ENCODE measurements around the gene MEOX1.
A peak's percentile ranks its signal among the peaks of the same experiment; 100 is the strongest.

MEOX1 gene

GRCh38 chr17:43679401-43679800 is 17.7 kb upstream of the MEOX1 start:
- no peak for DNase-seq

GRCh38 chr17:43676471-43676870 is 14.7 kb upstream of the MEOX1 start:
- no peak for DNase-seq

GRCh38 chr17:43674394-43674793 is 12.7 kb upstream of the MEOX1 start:
- no peak for DNase-seq

DNA sequence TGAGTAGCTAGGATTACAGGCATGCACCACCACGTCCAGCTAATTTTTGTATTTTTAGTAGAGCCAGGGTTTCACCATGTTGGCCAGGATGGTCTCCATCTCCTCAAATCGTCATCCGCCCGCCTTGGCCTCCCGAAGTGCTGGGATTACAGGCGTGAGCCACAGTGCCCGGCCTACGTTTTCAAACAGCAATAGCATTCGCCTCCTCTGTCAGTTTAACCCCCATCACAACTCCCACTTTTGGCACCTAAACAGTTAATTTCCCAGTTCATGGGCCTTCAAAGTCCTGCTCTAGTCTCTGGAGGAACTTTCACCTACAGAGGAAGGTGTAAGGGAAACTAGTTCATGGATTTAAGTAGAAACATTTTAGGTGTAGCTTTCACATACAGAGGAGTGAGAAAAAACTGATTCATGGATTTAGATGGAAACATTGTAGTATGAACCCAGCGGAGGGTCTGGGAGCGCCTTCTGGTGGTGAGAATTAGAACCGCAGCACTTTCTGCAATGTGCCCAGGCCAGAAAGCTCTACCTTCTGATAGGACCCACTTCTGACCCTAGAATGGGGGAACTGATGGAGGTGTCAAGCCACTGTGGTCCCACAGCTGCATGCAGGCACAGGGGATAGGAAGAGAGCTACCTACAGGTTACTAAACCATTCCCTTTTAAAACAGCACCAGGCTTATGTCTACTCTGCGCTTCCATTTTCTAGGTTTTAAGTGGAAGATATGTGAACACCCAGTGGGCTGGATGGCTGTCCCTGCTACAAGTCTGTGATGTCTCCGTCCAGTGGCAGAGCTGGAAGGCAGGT is 12.0 kb upstream of the MEOX1 start:
- peak; percentile 76 for DNase-seq

GRCh38 chr17:43671755-43672519 is 10.2 kb upstream of the MEOX1 start:
- DNase-seq, result no peak

DNA sequence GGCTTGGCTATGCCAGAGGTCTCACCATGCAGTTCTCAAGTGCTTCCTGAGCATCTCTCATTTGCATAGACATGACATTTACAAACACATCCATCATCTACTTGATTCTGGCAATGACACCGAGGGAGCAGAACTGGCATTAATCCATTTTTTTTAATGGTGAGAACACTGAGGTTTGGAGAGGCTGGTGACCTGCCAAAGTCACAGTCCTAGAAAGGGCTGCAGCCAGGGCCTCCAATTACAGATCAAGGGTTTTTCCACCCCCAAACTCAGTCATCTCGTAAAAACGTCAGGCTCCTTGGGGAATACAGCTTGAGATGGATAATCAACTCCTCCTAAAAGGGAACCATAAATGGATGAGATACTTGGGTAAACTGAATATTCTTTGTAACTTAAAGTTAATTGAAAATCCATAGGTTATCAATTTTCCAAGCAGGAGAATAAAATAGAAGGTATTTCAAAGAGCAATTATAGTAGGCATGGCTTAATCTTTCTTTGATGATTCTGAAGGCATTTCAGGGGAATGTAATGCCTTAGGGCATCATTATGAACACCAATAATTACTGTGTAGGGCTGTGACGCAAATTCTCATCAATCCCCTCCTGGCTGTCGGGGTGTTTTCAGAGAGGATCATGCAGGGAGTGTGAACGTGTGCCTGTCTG is 9.4 kb upstream of the MEOX1 start:
- DNase-seq, result no peak

- DNase-seq, result no peak
These were observed 8.9 kb upstream of the MEOX1 start for GRCh38 chr17:43670645-43671030.

GRCh38 chr17:43669971-43670644 is 8.4 kb upstream of the MEOX1 start:
- DNase-seq, result no peak

DNA sequence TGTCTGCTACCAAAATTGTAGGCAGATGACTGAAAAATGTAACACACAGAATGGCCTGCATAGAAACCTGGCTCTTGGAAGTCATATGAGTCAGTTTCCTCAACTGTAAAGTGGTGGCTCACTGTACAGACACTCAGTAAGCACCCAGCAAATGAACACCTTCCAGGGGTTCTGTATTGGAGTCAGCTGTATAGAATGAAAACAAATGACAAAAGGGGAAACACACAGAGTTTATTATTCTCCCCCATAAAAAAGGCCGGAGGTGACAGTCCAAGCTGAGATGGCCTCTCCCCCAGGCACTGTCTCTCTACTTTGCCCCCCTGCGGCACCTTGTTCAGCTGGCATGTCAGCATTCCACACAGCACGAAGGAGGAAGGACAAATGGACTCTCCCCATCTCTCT is 6.2 kb upstream of the MEOX1 start:
- DNase-seq, result no peak

GRCh38 chr17:43667506-43667905 is 5.8 kb upstream of the MEOX1 start:
- DNase-seq, result no peak

GRCh38 chr17:43665937-43666236 is 4.2 kb upstream of the MEOX1 start:
- no peak for DNase-seq

DNA sequence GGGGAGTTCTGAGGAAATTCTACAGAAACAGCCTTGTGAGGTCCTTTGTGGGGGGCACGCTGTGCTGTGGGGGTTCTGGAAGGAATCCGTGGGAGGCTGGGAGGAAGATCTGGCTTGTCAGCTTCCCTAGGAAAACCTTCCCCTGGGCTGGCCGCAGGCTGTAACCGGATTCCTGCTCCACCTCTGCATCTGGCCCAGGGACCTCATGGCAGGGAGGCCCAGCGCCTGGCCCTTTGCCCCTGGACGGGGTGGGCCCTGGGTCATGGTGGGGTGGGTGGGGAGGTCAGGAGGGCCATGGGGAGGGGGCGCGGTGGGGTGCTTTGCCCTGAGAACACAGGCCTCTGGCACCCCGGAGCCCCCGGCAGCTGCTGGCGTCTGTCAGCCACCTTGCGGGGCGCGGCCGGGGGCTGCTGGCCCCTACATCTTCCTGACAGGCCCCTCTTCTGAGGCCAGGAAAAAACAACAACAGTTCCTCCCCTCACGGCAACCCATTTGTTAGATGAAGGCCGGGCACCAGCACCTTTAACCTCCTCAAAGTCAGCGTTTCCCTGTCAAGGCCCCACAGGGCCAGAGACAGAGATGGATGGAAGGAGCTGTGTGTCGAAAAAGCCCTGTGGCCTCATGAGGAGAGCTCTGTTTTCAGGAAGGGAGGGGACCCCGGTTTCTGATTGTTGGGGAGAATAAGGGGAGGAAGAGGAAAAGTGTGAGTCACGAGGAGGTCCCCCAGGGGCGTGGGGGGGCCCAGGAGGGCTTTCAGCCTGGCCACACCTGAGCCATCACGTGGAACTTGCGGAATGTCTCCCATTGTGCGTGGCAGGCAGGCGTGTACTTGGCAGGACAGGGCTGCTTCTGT is 3.6 kb upstream of the MEOX1 start:
- no peak for DNase-seq

GRCh38 chr17:43664096-43664495 is 2.4 kb upstream of the MEOX1 start:
- DNase-seq, result no peak

DNA sequence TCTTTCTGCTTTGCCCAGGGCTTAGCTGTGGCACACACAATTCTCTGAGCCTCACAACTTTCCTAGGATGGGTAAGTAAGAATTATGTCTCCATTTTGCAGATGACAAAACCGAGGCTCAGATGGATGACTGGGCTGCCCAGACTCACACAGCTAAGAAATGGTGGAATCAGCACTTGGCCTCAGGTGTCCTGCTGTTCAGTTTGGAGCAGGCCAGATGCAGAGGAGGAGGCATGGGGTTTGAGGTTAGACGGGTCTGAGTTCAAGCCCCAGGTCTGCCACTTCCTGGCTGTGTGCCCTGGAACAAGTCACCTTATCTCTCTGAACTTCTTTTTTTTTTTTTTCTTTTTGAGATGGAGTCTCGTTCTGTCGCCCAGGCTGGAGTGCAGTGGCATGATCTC is 1.7 kb upstream of the MEOX1 start:
- DNase-seq, result peak; percentile 10

DNA sequence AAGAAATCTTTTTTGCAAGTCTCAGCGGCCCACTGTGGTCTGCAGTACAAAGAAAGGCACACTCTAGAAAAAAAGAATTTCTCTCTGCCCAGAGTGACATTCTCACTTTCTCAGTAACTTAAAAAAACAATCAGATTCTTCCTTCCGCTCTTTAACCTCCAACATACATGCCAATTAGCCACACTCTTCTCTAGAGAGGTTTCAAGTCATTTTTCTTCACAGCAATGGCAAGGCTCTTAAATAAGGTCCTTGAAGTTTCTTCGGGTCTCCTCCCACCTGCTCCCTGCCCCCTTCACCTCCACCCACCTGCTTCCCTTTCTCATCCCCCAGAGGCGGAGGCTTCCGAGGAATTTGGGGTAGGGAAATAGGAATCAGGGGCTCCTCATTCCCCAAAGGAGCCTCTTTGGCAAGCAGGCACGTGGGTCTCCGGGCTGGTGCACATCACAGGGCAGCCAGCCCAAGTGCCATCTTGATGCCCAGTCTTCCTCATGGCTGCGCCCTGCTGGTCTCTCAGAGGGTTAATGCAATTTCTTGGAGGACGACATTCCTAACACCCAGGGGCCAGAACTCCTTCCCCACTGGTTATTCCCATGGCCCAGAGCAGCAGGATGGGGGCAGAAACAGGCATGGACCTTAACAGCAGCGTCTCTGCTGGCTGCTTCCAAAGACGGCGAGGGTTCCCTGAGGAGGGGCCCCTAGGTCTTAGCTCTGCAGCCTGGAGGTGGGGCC is 855 bp upstream of the MEOX1 start:
- no peak for DNase-seq

DNA sequence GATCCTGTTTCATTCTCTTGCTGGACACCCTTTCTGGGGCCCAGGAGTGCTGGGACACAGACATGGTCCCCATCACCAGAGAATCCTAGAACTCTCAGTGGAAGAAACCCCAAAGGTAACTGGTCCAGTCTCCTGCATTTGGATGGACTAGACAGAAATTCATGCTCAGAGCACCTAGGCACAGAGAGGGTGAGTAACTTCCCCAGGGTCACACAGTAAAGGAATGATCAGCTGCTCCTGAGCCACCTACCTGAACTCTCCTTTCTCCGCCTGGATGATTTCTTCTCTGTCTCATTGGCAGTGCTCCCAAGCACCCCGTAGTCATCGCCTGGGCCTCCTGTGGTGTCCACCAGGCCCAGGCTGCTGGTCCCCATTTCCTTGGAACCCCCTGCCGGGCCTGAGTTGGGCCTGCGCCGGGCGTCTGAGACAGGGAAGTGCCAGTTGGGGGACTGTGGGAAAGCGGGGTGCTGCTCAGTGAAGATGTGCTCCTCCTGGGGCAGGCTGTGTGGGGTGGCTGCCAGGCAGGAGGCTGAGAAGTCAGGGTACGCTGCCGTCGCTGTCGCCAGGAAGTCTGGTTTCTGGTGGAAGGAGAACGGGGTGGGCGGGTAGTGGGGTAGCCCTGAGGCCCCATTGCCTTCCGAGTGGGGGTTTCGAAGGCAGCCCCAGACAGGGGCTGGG is 767 bp downstream of the MEOX1 start:
- DNase-seq, result peak; percentile 51

DNA sequence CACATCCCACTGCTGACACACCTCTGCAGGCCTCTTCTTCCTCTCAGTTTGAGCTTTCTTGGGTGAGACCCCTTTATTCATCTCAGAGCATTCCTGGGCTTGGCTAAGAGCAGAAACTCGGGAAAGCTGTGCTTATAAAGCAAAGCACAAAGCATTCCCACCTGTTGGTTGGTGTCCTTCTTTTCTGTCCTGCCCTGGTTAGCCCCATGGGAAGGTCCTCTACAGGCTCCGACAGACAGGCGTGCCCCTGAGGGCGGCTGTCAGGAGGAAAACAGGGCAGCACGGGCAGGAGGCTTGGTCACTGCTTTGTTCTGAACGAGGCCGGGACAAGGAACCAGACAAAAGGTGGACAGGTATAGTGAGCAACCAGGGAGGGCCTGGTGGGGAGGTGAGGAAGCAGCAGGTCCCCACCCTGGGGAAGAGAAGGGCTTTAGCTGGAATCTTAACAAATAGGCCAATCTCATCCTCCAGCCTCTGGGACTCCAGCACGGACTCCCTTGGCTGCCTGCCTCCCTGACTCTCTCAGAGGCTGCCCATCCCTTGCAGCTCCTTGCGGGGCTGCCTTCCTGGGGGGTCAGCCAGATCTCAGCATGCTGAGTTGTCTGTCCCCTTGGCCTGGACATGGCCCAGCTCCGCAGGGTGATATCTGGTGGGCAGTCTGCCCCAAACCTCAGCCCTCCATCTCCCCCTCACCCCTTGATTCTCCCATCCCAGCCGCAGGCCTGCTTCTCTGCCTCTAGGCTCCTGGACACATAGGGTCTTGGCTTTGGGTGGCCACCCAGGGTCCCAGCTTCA is 1.7 kb downstream of the MEOX1 start:
- no peak for DNase-seq

- no peak for DNase-seq
These were observed 2.8 kb downstream of the MEOX1 start for GRCh38 chr17:43658900-43659299.

GRCh38 chr17:43655693-43656255 is 5.9 kb downstream of the MEOX1 start:
- no peak for DNase-seq

DNA sequence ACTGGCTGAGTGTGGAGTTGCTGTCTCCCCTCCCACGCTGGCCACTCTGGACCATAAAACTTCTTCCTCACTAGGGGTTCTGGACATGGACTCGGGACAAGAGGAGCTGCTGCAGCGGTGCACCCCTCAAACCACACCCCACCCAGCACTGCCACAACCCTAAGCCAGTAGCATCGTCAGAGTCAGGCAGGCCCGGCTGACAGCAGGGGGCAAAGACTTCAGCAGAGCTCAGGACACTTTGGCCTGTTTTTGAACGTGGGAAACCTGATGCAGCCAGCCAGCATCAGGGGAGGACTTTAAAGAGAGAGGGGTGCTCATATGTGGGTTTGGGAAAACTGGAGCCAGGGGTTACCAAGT is 9.6 kb downstream of the MEOX1 start:
- DNase-seq, result no peak

Measured in CD4-positive, alpha-beta T cell treated with Interleukin-6 for 4 hours (primary cell).